ENCODE results near the gene CYFIP2. TPM values are rescaled to one million over a fixed set of nuclear protein-coding genes. Genes with fewer than 3 reads are reported as not detected.

The CYFIP2 gene
- total and polyA plus RNA-seq, 2 of the 8 experiments (the other 6 are each of a cell fraction or from before 2014, with no cell fraction given): 45.1 to 80.6 TPM

DNA sequence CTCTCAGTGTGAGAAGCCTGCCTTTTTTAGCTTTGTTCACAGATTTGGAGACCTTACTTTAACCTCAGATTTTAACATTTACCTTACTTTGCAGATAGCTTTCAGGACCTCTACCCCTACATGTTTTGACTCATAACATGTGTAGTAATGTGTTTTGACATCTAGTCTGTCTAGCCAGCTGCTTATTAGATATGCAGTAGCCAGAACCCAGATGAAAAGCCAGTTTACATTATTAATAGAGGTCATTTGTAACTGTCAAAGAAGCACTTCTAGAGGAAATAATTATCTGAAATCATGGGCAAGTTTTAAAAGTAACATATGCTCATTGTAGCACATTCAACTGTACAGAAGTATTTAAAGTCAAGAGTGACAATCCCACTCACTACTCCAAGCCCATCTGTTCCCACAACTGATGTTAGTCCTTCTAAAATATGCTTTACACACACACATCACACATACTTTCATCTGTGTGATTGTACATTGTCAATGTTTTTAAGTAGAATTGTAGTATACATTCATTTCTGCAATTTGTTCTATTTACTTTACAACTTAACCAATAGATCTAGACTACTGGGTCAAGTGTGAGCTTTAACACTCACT lies 122.3 kb downstream of the CYFIP2 start:
- Histone ChIP-seq H3K27me3 (replicated peaks in 1 of 4; ENCODE audit: control insufficient read depth in 3 of 4, extremely low read depth in 1 of 4, insufficient read depth in 3 of 4, low read length in 3 of 4) (no peaks in the 10 kb centered on the region), H3K79me1 (ENCODE audit: low read depth, low read length) (no peaks in the 10 kb centered on the region), H3K4me3 (ENCODE audit: extremely low read depth in 1 of 4, insufficient read depth in 2 of 4, low read depth in 3 of 4, low read length in 4 of 4) (no peak overlapping the region), H2BK15ac (ENCODE audit: low read length) (no peak overlapping the region), H3K4me2 (ENCODE audit: insufficient read depth in 1 of 2, low read depth in 2 of 2, low read length in 2 of 2) (no peak overlapping the region), H2BK12ac (ENCODE audit: low read depth, low read length) (no peak overlapping the region), H3K4ac (replicated peaks; ENCODE audit: insufficient read length, low read depth, low read length) (no peak overlapping the region), H4K5ac (ENCODE audit: insufficient read length, low read depth, low read length) (no peak overlapping the region), H2BK120ac (replicated peaks; ENCODE audit: low read depth, low read length) (no peak overlapping the region), H3K23me2 (ENCODE audit: low read depth, low read length) (0 out of 2 replicates have a peak, but pooled peaks cover 1% of the 10 kb centered on the region), H3K36me3 (ENCODE audit: control insufficient read depth in 2 of 4, insufficient read depth in 4 of 4, low read length in 3 of 4) (peaks cover 0 to 10% (median 3%) of the 10 kb centered on the region in 4 experiments; a peak in 1 of 8 replicates), H3K9ac (replicated peaks in 1 of 4; ENCODE audit: extremely low read depth in 1 of 4, low read depth in 3 of 4, low read length in 3 of 4) (no peak overlapping the region), H2AK5ac (ENCODE audit: low read depth, low read length) (no peak overlapping the region), H2BK5ac (ENCODE audit: low read depth, low read length) (no peak overlapping the region), H3K14ac (ENCODE audit: insufficient read length) (no peak overlapping the region), H3K9me3 (ENCODE audit: insufficient read depth in 2 of 2, low read depth in 1 of 2, low read length in 1 of 2) (no peaks in the 10 kb centered on the region), H3K56ac (replicated peaks; ENCODE audit: insufficient read length, low read depth, low read length) (no peak overlapping the region), H4K20me1 (replicated peaks in 1 of 2; ENCODE audit: control insufficient read depth in 1 of 2, insufficient read depth in 2 of 2, low read length in 2 of 2) (no peaks in the 10 kb centered on the region), H4K91ac (replicated peaks; ENCODE audit: insufficient read length, low read length) (no peak overlapping the region), H3K18ac (ENCODE audit: extremely low read depth, low read length) (no peak overlapping the region), H2BK20ac (ENCODE audit: low read length) (no peak overlapping the region), H3K4me1 (replicated peaks in 1 of 4; ENCODE audit: control insufficient read depth in 3 of 4, insufficient read depth in 4 of 4, low read length in 3 of 4) (peaks cover 0 to 8% (median 0%) of the 10 kb centered on the region in 4 experiments; a peak in 3 of 7 replicates), H2AFZ (ENCODE audit: low read length) (no peak overlapping the region), H3K27ac (ENCODE audit: low read depth, low read length) (no peak overlapping the region), H4K8ac (ENCODE audit: extremely low read depth, insufficient read depth, low read length) (no peak overlapping the region), H3K23ac (ENCODE audit: insufficient read length) (no peak overlapping the region), H3K79me2 (ENCODE audit: control insufficient read depth in 1 of 2, insufficient read depth in 2 of 2, low read length in 2 of 2) (no peaks in the 10 kb centered on the region)
- no peak for TF ChIP-seq SIX5 (IDR thresholded peaks at IDR 0.05; ENCODE audit: low read depth, low read length)
- no peak for TF ChIP-seq CBX8 (IDR thresholded peaks at IDR 0.05; ENCODE audit: borderline replicate concordance, low read depth, low read length)
- no peak for TF ChIP-seq CEBPB (IDR thresholded peaks at IDR 0.05; ENCODE audit: low read depth, low read length)
- TF ChIP-seq POLR2A (IDR thresholded peaks at IDR 0.05; ENCODE audit: control extremely low read depth in 1 of 2, low read depth in 2 of 2, low read length in 2 of 2): no peak
- no peak for TF ChIP-seq SP4 (IDR thresholded peaks at IDR 0.05; ENCODE audit: low read length)
- no peak for TF ChIP-seq CBX5 (IDR thresholded peaks at IDR 0.05; ENCODE audit: low read depth, low read length)
- TF ChIP-seq BACH1 (IDR thresholded peaks at IDR 0.05; ENCODE audit: low read length): no peak
- TF ChIP-seq, protein P1, sequence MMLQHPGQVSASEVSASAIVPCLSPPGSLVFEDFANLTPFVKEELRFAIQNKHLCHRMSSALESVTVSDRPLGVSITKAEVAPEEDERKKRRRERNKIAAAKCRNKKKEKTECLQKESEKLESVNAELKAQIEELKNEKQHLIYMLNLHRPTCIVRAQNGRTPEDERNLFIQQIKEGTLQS (IDR thresholded peaks at IDR 0.05; ENCODE audit: insufficient read depth, low read depth, low read length): no peak
- TF ChIP-seq RBBP5 (IDR thresholded peaks at IDR 0.05; ENCODE audit: borderline replicate concordance, low read depth, low read length): no peak
- TF ChIP-seq, protein P2, sequence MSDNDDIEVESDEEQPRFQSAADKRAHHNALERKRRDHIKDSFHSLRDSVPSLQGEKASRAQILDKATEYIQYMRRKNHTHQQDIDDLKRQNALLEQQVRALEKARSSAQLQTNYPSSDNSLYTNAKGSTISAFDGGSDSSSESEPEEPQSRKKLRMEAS (IDR thresholded peaks at IDR 0.05): no peak
- no peak for TF ChIP-seq BRCA1 (IDR thresholded peaks at IDR 0.05; ENCODE audit: low read depth, low read length)
- no peak for FAIRE-seq
- no peak for DNase-seq (ENCODE audit: low read depth in 1 of 2, low spot score in 2 of 2)
- CTCF ChIA-PET (ENCODE audit: partially characterized antibody): interaction anchor here (0.6 to 2.5 kb wide), 6 partner anchors 9 to 209 kb away, joined by 3 to 8 read pairs (median 3); no protein-coding TSS in a partner anchor
- POLR2A ChIA-PET (ENCODE audit: partially characterized antibody): no interaction called here

Measured in H1 (cell line).